ENCODE results near the gene KCNH1.

DNA sequence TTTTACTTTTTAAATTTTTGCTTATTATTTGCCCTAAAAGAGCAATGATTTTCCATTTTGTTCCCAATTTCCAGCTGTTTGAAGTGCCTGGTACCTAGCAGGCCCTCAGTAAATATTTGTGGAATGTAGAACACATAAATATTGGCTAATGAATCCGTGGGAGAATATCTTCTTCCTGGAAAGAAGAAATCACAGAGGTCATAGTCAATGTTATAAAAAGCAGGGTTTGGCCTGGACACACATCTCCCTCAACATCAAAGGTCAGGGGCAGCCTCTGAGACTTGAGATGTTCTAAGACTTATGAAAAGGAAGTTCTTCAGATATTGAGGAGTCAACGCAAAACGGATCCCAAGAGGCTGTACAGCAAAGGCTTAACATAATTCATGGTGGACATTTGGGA, 447.1 kb downstream of the KCNH1 start:
- TF ChIP-seq, protein P1, sequence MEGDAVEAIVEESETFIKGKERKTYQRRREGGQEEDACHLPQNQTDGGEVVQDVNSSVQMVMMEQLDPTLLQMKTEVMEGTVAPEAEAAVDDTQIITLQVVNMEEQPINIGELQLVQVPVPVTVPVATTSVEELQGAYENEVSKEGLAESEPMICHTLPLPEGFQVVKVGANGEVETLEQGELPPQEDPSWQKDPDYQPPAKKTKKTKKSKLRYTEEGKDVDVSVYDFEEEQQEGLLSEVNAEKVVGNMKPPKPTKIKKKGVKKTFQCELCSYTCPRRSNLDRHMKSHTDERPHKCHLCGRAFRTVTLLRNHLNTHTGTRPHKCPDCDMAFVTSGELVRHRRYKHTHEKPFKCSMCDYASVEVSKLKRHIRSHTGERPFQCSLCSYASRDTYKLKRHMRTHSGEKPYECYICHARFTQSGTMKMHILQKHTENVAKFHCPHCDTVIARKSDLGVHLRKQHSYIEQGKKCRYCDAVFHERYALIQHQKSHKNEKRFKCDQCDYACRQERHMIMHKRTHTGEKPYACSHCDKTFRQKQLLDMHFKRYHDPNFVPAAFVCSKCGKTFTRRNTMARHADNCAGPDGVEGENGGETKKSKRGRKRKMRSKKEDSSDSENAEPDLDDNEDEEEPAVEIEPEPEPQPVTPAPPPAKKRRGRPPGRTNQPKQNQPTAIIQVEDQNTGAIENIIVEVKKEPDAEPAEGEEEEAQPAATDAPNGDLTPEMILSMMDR (IDR thresholded peaks at IDR 0.05; ENCODE audit: low read depth, low read length) = no peak
- no peak for TF ChIP-seq POLR2A (IDR thresholded peaks at IDR 0.05; ENCODE audit: extremely low read depth, insufficient read length)
- TF ChIP-seq, protein P2, sequence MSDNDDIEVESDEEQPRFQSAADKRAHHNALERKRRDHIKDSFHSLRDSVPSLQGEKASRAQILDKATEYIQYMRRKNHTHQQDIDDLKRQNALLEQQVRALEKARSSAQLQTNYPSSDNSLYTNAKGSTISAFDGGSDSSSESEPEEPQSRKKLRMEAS (IDR thresholded peaks at IDR 0.05; ENCODE audit: low read depth, low read length) = no peak
- no peak for TF ChIP-seq MYC (IDR thresholded peaks at IDR 0.05; ENCODE audit: low read depth, low read length)
